Measurements from ENCODE around the gene ISOC1.

ISOC1 gene

GRCh38 chr5:129094087-129094923, at the start of gene ISOC1:
ISOC1 (plus strand) TSS chr5:129094749; CDS start chr5:129094767, 18 bp downstream.
- DNase-seq = peak; percentile 10

GRCh38 chr5:129046151-129046550, 48.4 kb upstream of the ISOC1 start:
- DNase-seq = no peak

- DNase-seq = no peak
Measured at GRCh38 chr5:129048509-129048908, 46.0 kb upstream of the ISOC1 start.

GRCh38 chr5:129049126-129049799, 45.3 kb upstream of the ISOC1 start:
- DNase-seq = no peak

- no peak for DNase-seq
Measured at GRCh38 chr5:129051283-129051682, 43.3 kb upstream of the ISOC1 start.

- no peak for DNase-seq
Measured at GRCh38 chr5:129053438-129053837, 41.1 kb upstream of the ISOC1 start.

- no peak for DNase-seq
Measured at GRCh38 chr5:129057329-129057728, 37.2 kb upstream of the ISOC1 start.

GRCh38 chr5:129061849-129062248, 32.7 kb upstream of the ISOC1 start:
- DNase-seq = no peak

GRCh38 chr5:129063483-129064113, 31.0 kb upstream of the ISOC1 start:
- DNase-seq = no peak

- no peak for DNase-seq
Measured at GRCh38 chr5:129065721-129066120, 28.8 kb upstream of the ISOC1 start.

- no peak for DNase-seq
Measured at GRCh38 chr5:129067745-129068144, 26.8 kb upstream of the ISOC1 start.

GRCh38 chr5:129069292-129069691, 25.3 kb upstream of the ISOC1 start:
- DNase-seq = no peak

GRCh38 chr5:129073111-129073510, 21.4 kb upstream of the ISOC1 start:
- DNase-seq = no peak

- no peak for DNase-seq
Measured at GRCh38 chr5:129074903-129075302, 19.6 kb upstream of the ISOC1 start.

- no peak for DNase-seq
Measured at GRCh38 chr5:129077433-129078075, 17.0 kb upstream of the ISOC1 start.

- DNase-seq = no peak
Measured at GRCh38 chr5:129078247-129078646, 16.3 kb upstream of the ISOC1 start.

GRCh38 chr5:129078660-129079059, 15.9 kb upstream of the ISOC1 start:
- DNase-seq = no peak

- no peak for DNase-seq
Measured at GRCh38 chr5:129079496-129079895, 15.1 kb upstream of the ISOC1 start.

- DNase-seq = no peak
Measured at GRCh38 chr5:129080766-129081165, 13.8 kb upstream of the ISOC1 start.

GRCh38 chr5:129082225-129083136, 12.1 kb upstream of the ISOC1 start:
- no peak for DNase-seq

GRCh38 chr5:129094924-129095899, 663 bp downstream of the ISOC1 start:
- no peak for DNase-seq
